Gastrocnemius medialis (tissue), 4 donors: Measurements from ENCODE around the gene PDLIM4. TPM values are rescaled to one million over a fixed set of nuclear protein-coding genes. Genes with fewer than 3 reads are reported as not detected.

Source experiments
- ATAC-seq, 2 donors: fragments of 150-250 bp; one replicate each; pipeline ENCODE4 v1.9.1; 2016
- DNase-seq, 2 donors: peaks; one replicate each; pipeline ENCODE4 v3.0.0-alpha.2; 2019
- H3K27ac ChIP-seq, 4 donors: fragments of 200-600 bp; sonication (generic); 1 replicate in 1 of 4; 2 replicates in 3 of 4; pipeline ENCODE4 v1.5.1; 2016 to 2018; ENCODE audit warnings: mild to moderate bottlenecking in 2 of 4, moderate library complexity in 1 of 4
- H3K27me3 ChIP-seq, 3 donors: fragments of 200-600 bp; sonication (generic) in 2 of 3; 1 replicate in 1 of 3; 2 replicates in 2 of 3; pipeline versions ENCODE4 v1.5.1 to v1.6.0; 2016 to 2019; ENCODE audit warnings: mild to moderate bottlenecking in 1 of 3, moderate library complexity in 1 of 3
- H3K36me3 ChIP-seq, 2 donors: fragments of 200-600 bp; sonication (generic) in 1 of 2; one replicate each; pipeline ENCODE4 v1.5.1; 2017 to 2018
- H3K4me1 ChIP-seq, 2 donors: fragments of 200-600 bp; sonication (generic) in 1 of 2; one replicate each; pipeline ENCODE4 v1.5.1; 2016 to 2017; ENCODE audit warnings: mild to moderate bottlenecking in 2 of 2
- H3K4me3 ChIP-seq, 4 donors: fragments of 200-600 bp; sonication (generic) in 3 of 4; 1 replicate in 1 of 4; 2 replicates in 3 of 4; pipeline ENCODE4 v1.5.1; 2016 to 2019; ENCODE audit warnings: mild to moderate bottlenecking in 2 of 4
- H3K9me3 ChIP-seq, 3 donors: fragments of 200-600 bp; sonication (generic) in 2 of 3; 1 replicate in 1 of 3; 2 replicates in 2 of 3; pipeline ENCODE4 v1.5.1; 2016 to 2019
- CTCF ChIP-seq, 5 experiments: fragments of 450-650 bp in 3 of 5; fragments of 200-600 bp in 2 of 5; sonication (generic) in 2 of 5; IDR thresholded peaks in 4 of 5; conservative IDR thresholded peaks in 1 of 5; 1 replicate in 4 of 5; 2 replicates in 1 of 5; pipeline ENCODE4 v1.5.1; 2016 to 2019; ENCODE audit warnings: antibody characterized with exemption in 5 of 5, mild to moderate bottlenecking in 3 of 5, moderate library complexity in 3 of 5
- POLR2A ChIP-seq, 2 donors: fragments of 450-650 bp; IDR thresholded peaks; one replicate each; pipeline ENCODE4 v1.6.1; 2017; ENCODE audit warnings: antibody characterized with exemption in 2 of 2, mild to moderate bottlenecking in 2 of 2, moderate library complexity in 2 of 2
- in situ Hi-C, 4 donors: fragments of 200-750 bp; cut with MboI; loops; one replicate each; pipeline versions ENCODE4 v1.15.0 to v1.8.0; 2017; ENCODE audit warnings: low sequenced_read_pairs in 4 of 4
- intact Hi-C: fragments of 100-400 bp; cut with DNase I; formaldehyde crosslinking; loops from one replicate; pipeline ENCODE4 v1.15.1; 2023; ENCODE audit warnings: low total_unique reads
- total RNA-seq, 4 donors: library from RNA; depleted of rRNA; stranded (reverse); fragments of >200 nt; gene quantifications; one replicate each; pipeline versions ENCODE4 v1.1.0 to v1.2.3, GENCODE V29; 2016

PDLIM4 gene
- total RNA-seq, 4 donors from 2014 or later: 0.66 to 8.0 (median 5.3) TPM

- in situ Hi-C loops: no loop called here
- ATAC-seq (no peak), DNase-seq (no peak)
- Histone ChIP-seq H3K4me1 (peaks cover 3 to 8% of the 10 kb centered on the region in 2 donors), H3K27ac (no peak overlapping the region), H3K9me3 (no peaks in the 10 kb centered on the region), H3K36me3 (peaks cover 0 to 4% of the 10 kb centered on the region in 2 donors), H3K4me3 (no peak overlapping the region), H3K27me3 (no peaks in the 10 kb centered on the region)
- intact Hi-C loops: no loop called here
- TF ChIP-seq CTCF (IDR thresholded peaks at IDR 0.05 in 4 of 5, conservative IDR thresholded peaks at IDR 0.05 in 1 of 5): no peak
- TF ChIP-seq POLR2A (IDR thresholded peaks at IDR 0.05): no peak
Measured at GRCh38 chr5:132303589-132303988, 46.1 kb downstream of the PDLIM4 start.

GRCh38 chr5:132305420-132305819 lies 47.9 kb downstream of the PDLIM4 start:
- ATAC-seq: no peak

GRCh38 chr5:132308701-132309100 lies 51.2 kb downstream of the PDLIM4 start:
- Histone ChIP-seq H3K36me3 (peaks cover 0 to 4% of the 10 kb centered on the region in 2 donors), H3K4me1 (no peaks in the 10 kb centered on the region), H3K4me3 (no peak overlapping the region), H3K27me3 (no peaks in the 10 kb centered on the region), H3K27ac (no peak overlapping the region), H3K9me3 (no peaks in the 10 kb centered on the region)
- in situ Hi-C loops (no loop called here), intact Hi-C loops (no loop called here)
- no peak for DNase-seq
- no peak for TF ChIP-seq POLR2A (IDR thresholded peaks at IDR 0.05)
- TF ChIP-seq CTCF (IDR thresholded peaks at IDR 0.05 in 4 of 5, conservative IDR thresholded peaks at IDR 0.05 in 1 of 5): no peak
- no peak for ATAC-seq

More at GRCh38 chr5:132305420-132305819, 47.9 kb downstream of the PDLIM4 start:
- Histone ChIP-seq H3K27ac (no peak overlapping the region), H3K36me3 (peaks cover 0 to 4% of the 10 kb centered on the region in 2 donors), H3K4me1 (peaks cover 0 to 3% of the 10 kb centered on the region in 2 donors), H3K9me3 (no peaks in the 10 kb centered on the region), H3K4me3 (no peak overlapping the region), H3K27me3 (no peaks in the 10 kb centered on the region)
- TF ChIP-seq POLR2A (IDR thresholded peaks at IDR 0.05) (no peak), CTCF (IDR thresholded peaks at IDR 0.05 in 4 of 5, conservative IDR thresholded peaks at IDR 0.05 in 1 of 5) (no peak)
- intact Hi-C loops: no loop called here
- in situ Hi-C loops: no loop called here
- no peak for DNase-seq

DNA sequence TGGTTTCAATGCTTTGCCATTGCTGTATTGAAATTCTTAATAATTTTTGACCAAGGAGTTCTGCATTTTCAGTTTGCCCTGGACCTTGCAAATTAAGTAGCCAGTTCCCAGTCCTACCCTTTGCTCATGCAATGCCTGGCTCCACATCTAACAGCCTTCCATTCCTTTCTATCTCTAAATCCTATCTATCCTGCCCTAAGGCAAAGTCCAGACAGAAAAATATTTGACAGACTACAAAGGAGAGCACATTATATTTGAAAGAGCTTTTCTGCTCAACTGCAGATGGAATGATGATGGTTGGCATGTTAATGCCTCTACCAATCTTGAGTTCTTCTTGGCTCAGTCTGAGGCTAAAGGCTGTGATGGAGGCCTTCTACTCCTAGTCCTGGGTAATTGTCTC lies 52.2 kb downstream of the PDLIM4 start:
- DNase-seq: no peak
- no peak overlapping the region for H3K4me3 ChIP-seq
- no peaks in the 10 kb centered on the region for H3K4me1 ChIP-seq
- peaks cover 0 to 10% of the 10 kb centered on the region in 2 donors for H3K36me3 ChIP-seq
- in situ Hi-C loops (no loop called here), intact Hi-C loops (no loop called here)
- H3K9me3 ChIP-seq: no peaks in the 10 kb centered on the region
- no peak overlapping the region for H3K27ac ChIP-seq
- TF ChIP-seq POLR2A (IDR thresholded peaks at IDR 0.05) (no peak), CTCF (IDR thresholded peaks at IDR 0.05 in 4 of 5, conservative IDR thresholded peaks at IDR 0.05 in 1 of 5) (no peak)
- ATAC-seq: no peak
- H3K27me3 ChIP-seq: no peaks in the 10 kb centered on the region
